PC-9 (cell line): ENCODE results near the gene RPS26.
"Not testable (repeated sequence)": the region's sequence is repeated elsewhere in the genome, so short reads cannot be mapped to it uniquely, and the experiment has no call there.

Source experiments
- CTCF ChIP-seq: fragments of 200-600 bp; sonication (generic); conservative IDR thresholded peaks from 2 replicates; pipeline ENCODE4 v1.6.1; 2017; ENCODE audit warnings: mixed run types, antibody characterized with exemption, mild to moderate bottlenecking, moderate library complexity
- EZH2 ChIP-seq: fragments of 200-600 bp; sonication (generic); IDR thresholded peaks from 2 replicates; pipeline ENCODE4 v1.8.0; 2017; ENCODE audit warnings: antibody characterized with exemption, low read depth

- TF ChIP-seq CTCF, EZH2: not testable (repeated sequence)
These were observed 42.2 kb upstream of the RPS26 start for GRCh38 chr12:55999522-55999921.
